ENCODE measurements around the gene HS6ST1. TPM values are rescaled to one million over a fixed set of nuclear protein-coding genes. Genes with fewer than 3 reads are reported as not detected.

Gene HS6ST1
- total and polyA plus RNA-seq, 2 donors (not counting 1 experiment from before 2014, with no cell fraction given), result 16.6 to 59.9 TPM

- Histone ChIP-seq H4K20me1 (ENCODE audit: control insufficient read depth, extremely low read depth, insufficient read depth, low read length) (no peaks in the 10 kb centered on the region), H2AFZ (ENCODE audit: low read length) (no peak overlapping the region), H3K4me2 (ENCODE audit: extremely low read depth, insufficient read depth, low read length) (no peak overlapping the region), H3K9me3 (ENCODE audit: control insufficient read depth, insufficient read depth, low read depth, low read length) (no peaks in the 10 kb centered on the region), H3K4me3 (replicated peaks in 1 of 4; ENCODE audit: control extremely low read depth in 1 of 4, insufficient read depth in 1 of 4, low read depth in 3 of 4, low read length in 4 of 4) (no peak overlapping the region), H3K27me3 (ENCODE audit: control insufficient read depth, insufficient read depth, low read length) (no peaks in the 10 kb centered on the region), H3K27ac (ENCODE audit: insufficient read depth, low read length) (no peak overlapping the region), H3K36me3 (ENCODE audit: control insufficient read depth, insufficient read depth, low read length) (no peaks in the 10 kb centered on the region), H3K9ac (ENCODE audit: insufficient read depth, low read length) (no peak overlapping the region), H3K4me1 (ENCODE audit: control insufficient read depth, extremely low read depth, insufficient read depth, low read length) (no peaks in the 10 kb centered on the region), H3K79me2 (ENCODE audit: control insufficient read depth, insufficient read depth, low read length) (peaks cover 23% of the 10 kb centered on the region)
- TF ChIP-seq CTCF (conservative IDR thresholded peaks at IDR 0.05 in 1 of 2, IDR thresholded peaks at IDR 0.05 in 1 of 2; ENCODE audit: low read depth in 1 of 2, low read length in 2 of 2), result no peak
- no peak for TF ChIP-seq EZH2 (IDR thresholded peaks at IDR 0.05; ENCODE audit: low read length, missing control alignments)
- DNase-seq (ENCODE audit: low read depth in 2 of 2), result no peak
Observed at GRCh38 chr2:128293870-128294455, 24.7 kb downstream of the HS6ST1 start.

GRCh38 chr2:128293426-128293755 is 25.3 kb downstream of the HS6ST1 start:
- H3K9ac ChIP-seq (ENCODE audit: insufficient read depth, low read length), result no peak overlapping the region
- no peaks in the 10 kb centered on the region for H3K4me1 ChIP-seq (ENCODE audit: control insufficient read depth, extremely low read depth, insufficient read depth, low read length)
- H3K4me2 ChIP-seq (ENCODE audit: extremely low read depth, insufficient read depth, low read length), result no peak overlapping the region
- H3K9me3 ChIP-seq (ENCODE audit: control insufficient read depth, insufficient read depth, low read depth, low read length), result no peaks in the 10 kb centered on the region
- no peak overlapping the region for H3K27ac ChIP-seq (ENCODE audit: insufficient read depth, low read length)
- no peaks in the 10 kb centered on the region for H3K36me3 ChIP-seq (ENCODE audit: control insufficient read depth, insufficient read depth, low read length)
- no peak overlapping the region for H3K4me3 ChIP-seq (replicated peaks in 1 of 4; ENCODE audit: control extremely low read depth in 1 of 4, insufficient read depth in 1 of 4, low read depth in 3 of 4, low read length in 4 of 4)
- no peaks in the 10 kb centered on the region for H4K20me1 ChIP-seq (ENCODE audit: control insufficient read depth, extremely low read depth, insufficient read depth, low read length)
- H3K27me3 ChIP-seq (ENCODE audit: control insufficient read depth, insufficient read depth, low read length), result no peaks in the 10 kb centered on the region
- peaks cover 20% of the 10 kb centered on the region for H3K79me2 ChIP-seq (ENCODE audit: control insufficient read depth, insufficient read depth, low read length)
- DNase-seq (ENCODE audit: low read depth in 2 of 2), result no peak
- TF ChIP-seq EZH2 (IDR thresholded peaks at IDR 0.05; ENCODE audit: low read length, missing control alignments), result no peak
- no peak for TF ChIP-seq CTCF (conservative IDR thresholded peaks at IDR 0.05 in 1 of 2, IDR thresholded peaks at IDR 0.05 in 1 of 2; ENCODE audit: low read depth in 1 of 2, low read length in 2 of 2)
- H2AFZ ChIP-seq (ENCODE audit: low read length), result no peak overlapping the region

- no peaks in the 10 kb centered on the region for H3K27me3 ChIP-seq (ENCODE audit: control insufficient read depth, insufficient read depth, low read length)
- H3K4me1 ChIP-seq (ENCODE audit: control insufficient read depth, extremely low read depth, insufficient read depth, low read length), result no peaks in the 10 kb centered on the region
- H3K9ac ChIP-seq (ENCODE audit: insufficient read depth, low read length), result no peak overlapping the region
- peaks cover under 1% of the 10 kb centered on the region for H3K36me3 ChIP-seq (ENCODE audit: control insufficient read depth, insufficient read depth, low read length)
- no peaks in the 10 kb centered on the region for H3K9me3 ChIP-seq (ENCODE audit: control insufficient read depth, insufficient read depth, low read depth, low read length)
- H2AFZ ChIP-seq (ENCODE audit: low read length), result no peak overlapping the region
- no peak overlapping the region for H3K27ac ChIP-seq (ENCODE audit: insufficient read depth, low read length)
- TF ChIP-seq CTCF (conservative IDR thresholded peaks at IDR 0.05 in 1 of 2, IDR thresholded peaks at IDR 0.05 in 1 of 2; ENCODE audit: low read depth in 1 of 2, low read length in 2 of 2) (no peak), EZH2 (IDR thresholded peaks at IDR 0.05; ENCODE audit: low read length, missing control alignments) (no peak)
- no peak for DNase-seq (ENCODE audit: low read depth in 2 of 2)
- H3K79me2 ChIP-seq (ENCODE audit: control insufficient read depth, insufficient read depth, low read length), result peaks cover 18% of the 10 kb centered on the region
- H3K4me2 ChIP-seq (ENCODE audit: extremely low read depth, insufficient read depth, low read length), result no peak overlapping the region
- no peak overlapping the region for H3K4me3 ChIP-seq (replicated peaks in 1 of 4; ENCODE audit: control extremely low read depth in 1 of 4, insufficient read depth in 1 of 4, low read depth in 3 of 4, low read length in 4 of 4)
- no peaks in the 10 kb centered on the region for H4K20me1 ChIP-seq (ENCODE audit: control insufficient read depth, extremely low read depth, insufficient read depth, low read length)
Observed at GRCh38 chr2:128292599-128293425, 25.9 kb downstream of the HS6ST1 start.
